CD14-positive monocyte (primary cell): ENCODE data around the gene MCF2L2. TPM values are rescaled to one million over a fixed set of nuclear protein-coding genes. Genes with fewer than 3 reads are reported as not detected.

Experiments
- DNase-seq, 3 donors: peaks; one replicate each; pipeline ENCODE4 v3.0.0-alpha.2; 2011 to 2022
- H2AFZ ChIP-seq: 2 replicates; pipeline ENCODE4 v1.6.0; 2012; ENCODE audit warnings: mild to moderate bottlenecking, low read depth, low read length, inconsistent platforms; ENCODE audit not compliant: insufficient read depth, poor library complexity, severe bottlenecking
- H3K27ac ChIP-seq, 2 donors: 1 replicate in 1 of 2; 2 replicates in 1 of 2; pipeline ENCODE4 v1.5.1; 2012 to 2013; ENCODE audit warnings: low read length in 2 of 2, control low read depth in 1 of 2, inconsistent platforms in 1 of 2, low read depth in 1 of 2, mild to moderate bottlenecking in 1 of 2
- H3K27me3 ChIP-seq, 2 donors: one replicate each; pipeline versions ENCODE4 v1.6.0 to v1.6.1; 2011 to 2013; ENCODE audit warnings: low read length in 2 of 2; ENCODE audit not compliant: control insufficient read depth in 2 of 2, insufficient read depth in 2 of 2
- H3K36me3 ChIP-seq, 2 donors: replicated peaks in 1 of 2; 1 replicate in 1 of 2; 2 replicates in 1 of 2; pipeline versions ENCODE4 v1.5.1 to v1.6.1; 2012 to 2013; ENCODE audit warnings: low read length in 2 of 2, control low read depth in 1 of 2, inconsistent platforms in 1 of 2, mild to moderate bottlenecking in 1 of 2; ENCODE audit not compliant: insufficient read depth in 2 of 2, control insufficient read depth in 1 of 2
- H3K4me1 ChIP-seq, 2 donors: 1 replicate in 1 of 2; 2 replicates in 1 of 2; pipeline versions ENCODE4 v1.5.1 to v1.6.1; 2012 to 2013; ENCODE audit warnings: low read length in 2 of 2, control low read depth in 1 of 2, inconsistent platforms in 1 of 2, mild to moderate bottlenecking in 1 of 2, moderate library complexity in 1 of 2; ENCODE audit not compliant: insufficient read depth in 2 of 2, control insufficient read depth in 1 of 2
- H3K4me2 ChIP-seq: replicated peaks from 2 replicates; pipeline ENCODE3; 2012; ENCODE audit warnings: low read length, moderate library complexity, mild to moderate bottlenecking; ENCODE audit not compliant: poor library complexity, severe bottlenecking; ENCODE audit errors: extremely low read depth
- H3K4me3 ChIP-seq, 3 experiments: fragments of 200-600 bp in 1 of 3; sonication (generic) in 1 of 3; replicated peaks in 1 of 3; 1 replicate in 2 of 3; 2 replicates in 1 of 3; pipeline ENCODE4 v1.5.1; 2011 to 2013; ENCODE audit warnings: low read length in 3 of 3, mild to moderate bottlenecking in 3 of 3, control low read depth in 2 of 3, low read depth in 2 of 3, inconsistent platforms in 1 of 3, moderate library complexity in 1 of 3
- H3K79me2 ChIP-seq: 2 replicates; pipeline ENCODE4 v1.6.0; 2012; ENCODE audit warnings: mild to moderate bottlenecking, control low read depth, inconsistent platforms, low read length, moderate library complexity; ENCODE audit not compliant: insufficient read depth
- H3K9ac ChIP-seq: 2 replicates; pipeline ENCODE4 v1.6.0; 2017; ENCODE audit warnings: low read length, mild to moderate bottlenecking; ENCODE audit not compliant: insufficient read depth, poor library complexity, severe bottlenecking
- H3K9me3 ChIP-seq, 2 donors: replicated peaks in 1 of 2; 1 replicate in 1 of 2; 2 replicates in 1 of 2; pipeline versions ENCODE4 v1.5.1 to v1.6.1; 2012 to 2013; ENCODE audit warnings: low read length in 2 of 2, control low read depth in 1 of 2; ENCODE audit not compliant: control insufficient read depth in 1 of 2, insufficient read depth in 1 of 2
- H4K20me1 ChIP-seq: 2 replicates; pipeline ENCODE4 v1.6.0; 2012; ENCODE audit warnings: mild to moderate bottlenecking, low read length, control low read depth, moderate library complexity; ENCODE audit not compliant: insufficient read depth
- H3K27ac Mint-ChIP-seq, 7 donors: one replicate each; pipeline ENCODE4 v1.8.0; 2020; ENCODE audit warnings: mild to moderate bottlenecking in 7 of 7, mixed read lengths in 7 of 7, moderate library complexity in 6 of 7, inconsistent platforms in 2 of 7
- H3K27me3 Mint-ChIP-seq, 3 donors: one replicate each; pipeline ENCODE4 v1.8.0; 2021 to 2022; ENCODE audit warnings: low read depth in 3 of 3, mild to moderate bottlenecking in 3 of 3, mixed read lengths in 3 of 3, moderate library complexity in 3 of 3, inconsistent platforms in 1 of 3
- H3K36me3 Mint-ChIP-seq, 2 donors: one replicate each; pipeline ENCODE4 v1.8.0; 2020; ENCODE audit warnings: mixed read lengths in 2 of 2, inconsistent platforms in 1 of 2, mild to moderate bottlenecking in 1 of 2
- H3K4me1 Mint-ChIP-seq: one replicate; pipeline ENCODE4 v1.8.0; 2020; ENCODE audit warnings: mild to moderate bottlenecking, mixed read lengths
- H3K4me3 Mint-ChIP-seq, 2 donors: one replicate each; pipeline ENCODE4 v1.8.0; 2020; ENCODE audit warnings: mild to moderate bottlenecking in 2 of 2, mixed read lengths in 2 of 2, moderate library complexity in 1 of 2
- H3K9me3 Mint-ChIP-seq, 7 donors: one replicate each; pipeline ENCODE4 v1.8.0; 2020 to 2022; ENCODE audit warnings: mixed read lengths in 7 of 7, mild to moderate bottlenecking in 6 of 7, moderate library complexity in 6 of 7, inconsistent platforms in 2 of 7
- CTCF ChIP-seq: fragments of 200-600 bp; IDR thresholded peaks from one replicate; pipeline ENCODE4 v1.8.0; 2022; ENCODE audit warnings: antibody characterized with exemption, mild to moderate bottlenecking
- WGBS: methylation state at CpG from one replicate; pipeline ENCODE4 v1.1.5; 2013; ENCODE audit warnings: missing lambda C conversion rate; ENCODE audit not compliant: insufficient coverage; 5-methylcytosine and 5-hydroxymethylcytosine counted together
- intact Hi-C, 2 donors: fragments of 100-400 bp; cut with micrococcal nuclease; formaldehyde crosslinking; loops; one replicate each; pipeline versions ENCODE4 v1.15.0 to v1.15.1; 2023
- polyA plus RNA-seq, 3 donors: library from polyadenylated mRNA; depleted of rRNA in 1 of 3; unstranded in 2 of 3; stranded (reverse) in 1 of 3; fragments of 300-500 nt in 2 of 3; fragments of >200 nt in 1 of 3; fragmentation: Illumina TruSeq in 2 of 3; gene quantifications; 1 replicate in 2 of 3; 2 replicates in 1 of 3; pipeline ENCODE4 v1.2.3, GENCODE V29; 2012 to 2021

MCF2L2 gene
- polyA plus RNA-seq, 3 donors: 0.01 to 0.13 TPM; not detected in 1

- Histone ChIP-seq H3K4me2 (no peak overlapping the region), H3K27me3 (no peaks in the 10 kb centered on the region)
- H3K36me3 Mint-ChIP-seq: no peaks in the 10 kb centered on the region
These were observed 275.0 kb downstream of the MCF2L2 start for GRCh38 chr3:183153210-183153950.

GRCh38 chr3:183151821-183152351 is 276.5 kb downstream of the MCF2L2 start:
- no peak overlapping the region for H3K4me2 ChIP-seq
- Mint-ChIP-seq H3K9me3 (no peaks in the 10 kb centered on the region), H3K36me3 (no peaks in the 10 kb centered on the region), H3K27ac (peak overlapping the region in 2 of 7 donors; percentile 11 to 43), H3K4me1 (peaks cover 9% of the 10 kb centered on the region), H3K27me3 (peaks cover 0 to 3% (median 2%) of the 10 kb centered on the region in 3 donors), H3K4me3 (no peak overlapping the region)
- H3K27ac ChIP-seq: no peak overlapping the region
- intact Hi-C loops: no loop called here
- DNase-seq: peak in 1 of 3 donors; percentile 56
- no peaks in the 10 kb centered on the region for H3K9me3 ChIP-seq
- no peak overlapping the region for H3K9ac ChIP-seq
- no peaks in the 10 kb centered on the region for H3K79me2 ChIP-seq
- no peak for TF ChIP-seq CTCF
- no peak overlapping the region for H3K4me3 ChIP-seq
- peaks cover 0 to 2% of the 10 kb centered on the region in 2 donors for H3K4me1 ChIP-seq
- 65% methylated on average over 4 of the region's 6 CpGs for WGBS
- H4K20me1 ChIP-seq: no peaks in the 10 kb centered on the region
- no peaks in the 10 kb centered on the region for H3K36me3 ChIP-seq
- H3K27me3 ChIP-seq: no peaks in the 10 kb centered on the region
- no peak overlapping the region for H2AFZ ChIP-seq

More at GRCh38 chr3:183153210-183153950, 275.0 kb downstream of the MCF2L2 start:
- H3K27ac ChIP-seq: no peak overlapping the region
- no peaks in the 10 kb centered on the region for H3K36me3 ChIP-seq
- 94% methylated on average over 7 of the region's 14 CpGs for WGBS
- no peak overlapping the region for H2AFZ ChIP-seq
- H4K20me1 ChIP-seq: no peaks in the 10 kb centered on the region
- Mint-ChIP-seq H3K27ac (no peak overlapping the region), H3K27me3 (peaks cover 0 to 3% (median 0%) of the 10 kb centered on the region in 3 donors), H3K4me1 (peaks cover 9% of the 10 kb centered on the region), H3K4me3 (no peak overlapping the region), H3K9me3 (no peaks in the 10 kb centered on the region)
- TF ChIP-seq CTCF: no peak
- DNase-seq: no peak
- no peak overlapping the region for H3K4me3 ChIP-seq
- no peaks in the 10 kb centered on the region for H3K79me2 ChIP-seq
- H3K9ac ChIP-seq: no peak overlapping the region
- intact Hi-C loops: no loop called here
- peaks cover 0 to 2% of the 10 kb centered on the region in 2 donors for H3K4me1 ChIP-seq
- H3K9me3 ChIP-seq: no peaks in the 10 kb centered on the region
